HG03469 (cell line): ENCODE measurements around the gene EXOC2.

Source experiments
- ATAC-seq: cut with Tn5 transposase; IDR thresholded peaks from one replicate; pipeline ENCODE4 v1.9.1; 2021; ENCODE audit warnings: mild to moderate bottlenecking, moderate library complexity, moderate number of reproducible peaks; ENCODE audit not compliant: unreplicated experiment

The EXOC2 gene

DNA sequence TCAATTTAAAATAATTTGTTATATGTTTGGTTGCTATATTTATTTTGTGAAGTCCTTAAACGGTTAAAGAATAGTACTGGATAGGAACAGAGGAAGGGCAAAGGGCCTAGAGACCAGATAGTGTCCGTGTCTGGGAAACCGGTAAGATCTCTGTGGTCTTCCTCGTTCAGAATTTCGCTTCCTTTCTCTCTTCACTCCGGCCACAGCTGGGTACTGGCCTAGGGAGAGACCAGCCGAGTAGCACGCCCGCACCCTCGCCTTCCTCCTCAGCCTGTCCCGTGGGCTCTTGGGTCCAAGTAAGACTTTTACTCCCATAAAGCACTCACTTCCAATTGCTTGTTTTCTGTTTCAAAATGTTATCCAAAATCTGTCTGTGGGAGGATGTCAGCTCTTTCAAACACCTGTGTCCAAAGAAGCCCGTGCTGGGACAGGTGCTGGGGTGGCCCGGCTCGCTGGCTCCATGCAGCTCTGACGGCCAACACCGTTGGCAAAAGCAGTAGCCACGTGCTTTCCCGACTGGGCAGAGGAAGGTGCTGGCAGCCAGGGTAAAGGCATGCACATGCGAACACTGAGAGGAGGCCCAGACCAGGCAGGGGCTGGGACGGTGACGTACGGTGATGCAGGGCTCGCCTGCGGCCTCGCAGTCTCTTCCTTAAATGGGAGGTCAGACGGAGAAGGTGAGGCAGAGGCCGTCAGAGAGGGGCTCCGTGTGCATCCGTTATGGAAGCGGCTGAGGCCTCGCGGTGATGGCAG lies 189.2 kb downstream of the EXOC2 start:
- no peak for ATAC-seq

DNA sequence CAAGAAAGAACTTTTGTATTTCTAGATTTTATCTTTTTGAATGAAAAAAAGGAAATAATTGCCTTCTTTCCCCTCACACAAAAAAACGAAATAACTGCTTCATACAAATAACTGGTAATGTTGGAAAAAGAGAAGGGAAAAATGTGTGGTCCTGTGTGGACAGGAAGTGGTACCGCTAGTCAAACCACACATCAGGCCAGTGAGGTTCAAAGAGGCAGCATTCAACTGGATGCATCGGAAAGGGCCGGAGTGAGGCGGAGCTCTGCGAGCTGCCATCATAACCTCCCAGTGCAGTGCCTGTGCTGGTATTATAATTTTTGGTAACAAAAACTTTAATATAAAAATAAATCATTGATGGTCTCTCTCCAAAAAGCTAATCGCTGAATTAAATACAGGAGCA lies 190.2 kb downstream of the EXOC2 start:
- no peak for ATAC-seq

DNA sequence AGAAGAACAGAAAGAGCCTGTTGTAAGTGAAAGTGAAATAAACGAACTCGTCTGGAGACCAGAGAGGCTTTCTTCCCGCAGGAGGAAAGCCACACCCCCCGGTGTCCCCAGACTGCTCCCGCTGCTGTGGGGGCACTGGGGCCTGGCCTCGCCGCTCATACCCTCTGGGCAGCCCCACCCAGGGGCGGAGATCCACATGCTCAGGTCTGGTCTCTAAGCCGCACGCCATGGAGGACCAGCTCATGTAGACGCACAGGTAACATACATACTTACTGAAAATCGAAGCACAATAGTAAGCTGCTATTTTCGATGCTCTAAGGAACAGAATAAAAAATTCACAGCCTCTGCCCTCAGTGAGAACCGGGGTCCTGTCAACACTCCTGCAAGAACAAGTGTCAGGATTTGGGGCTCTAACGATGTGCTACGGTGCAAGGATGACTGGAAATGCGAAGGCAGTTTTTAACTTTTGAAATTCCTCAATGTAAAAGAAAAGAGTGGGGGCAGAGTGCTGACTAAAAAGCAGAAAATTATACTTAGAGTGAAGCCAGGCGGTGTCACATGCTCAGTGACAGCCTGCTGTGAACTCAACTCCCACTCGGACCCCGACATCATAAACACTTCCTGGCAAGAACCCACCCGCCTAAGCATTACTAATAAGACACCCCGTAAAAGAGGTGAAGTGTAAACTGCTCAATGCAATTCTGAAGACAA lies 190.9 kb downstream of the EXOC2 start:
- peak; percentile 26 for ATAC-seq

DNA sequence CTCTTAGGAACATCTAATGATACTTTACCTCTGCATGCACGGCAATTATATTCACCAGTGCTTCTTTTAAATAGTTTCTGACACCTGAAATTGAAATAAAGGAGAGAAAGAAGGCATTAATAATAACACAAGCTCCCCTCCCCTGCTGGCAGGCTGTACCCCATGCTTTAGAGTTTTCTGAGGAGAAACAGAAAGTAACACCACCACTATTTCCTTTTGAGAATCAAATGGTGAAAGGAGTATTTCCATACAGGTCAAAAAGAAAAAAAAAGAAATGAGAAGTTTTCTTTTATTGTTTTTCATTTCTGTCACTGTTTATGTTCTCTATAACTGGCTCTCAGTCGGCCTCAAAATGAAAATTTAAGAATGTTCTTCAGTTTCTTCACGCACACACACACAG lies 193.3 kb downstream of the EXOC2 start:
- no peak for ATAC-seq

DNA sequence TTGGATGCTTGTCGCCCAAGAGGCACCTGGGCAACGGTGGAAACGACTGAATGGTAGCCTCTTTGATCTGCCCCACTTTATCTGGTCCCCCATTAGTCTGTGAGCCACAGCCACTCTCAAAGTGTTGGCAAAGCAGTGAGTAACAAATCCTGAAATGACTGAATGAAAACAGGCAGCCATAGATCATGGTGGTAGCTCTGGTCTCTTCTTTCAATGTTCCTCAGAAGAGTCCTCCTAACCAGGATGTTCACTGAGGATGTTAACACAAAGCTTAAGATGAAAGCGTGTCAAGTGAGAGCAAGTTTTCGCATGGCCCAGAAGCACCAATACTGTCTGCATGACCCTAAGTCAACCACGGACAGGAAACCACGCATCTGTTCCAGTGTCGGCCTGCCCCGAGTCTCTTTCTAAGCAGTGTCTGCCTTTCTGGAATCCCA lies 194.1 kb downstream of the EXOC2 start:
- ATAC-seq: peak; percentile 40

DNA sequence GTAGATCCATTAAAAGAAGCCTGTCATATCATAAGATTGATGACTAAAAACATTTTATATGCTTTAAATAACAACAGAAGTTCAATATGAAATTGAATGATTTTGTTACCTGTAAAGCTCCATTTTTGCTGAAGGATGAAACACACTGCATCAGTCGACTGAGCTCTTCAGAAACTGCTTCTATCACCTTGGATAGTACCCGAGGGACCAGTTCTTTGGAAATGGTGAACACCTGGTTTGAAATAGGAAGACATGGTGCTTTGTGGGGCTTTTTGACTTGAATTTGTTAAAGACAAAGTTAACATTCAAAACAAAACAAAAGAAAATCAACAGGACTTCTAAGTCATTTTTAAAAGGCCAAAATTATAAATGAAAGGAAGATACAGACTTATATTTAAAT lies 195.7 kb downstream of the EXOC2 start:
- ATAC-seq: no peak

DNA sequence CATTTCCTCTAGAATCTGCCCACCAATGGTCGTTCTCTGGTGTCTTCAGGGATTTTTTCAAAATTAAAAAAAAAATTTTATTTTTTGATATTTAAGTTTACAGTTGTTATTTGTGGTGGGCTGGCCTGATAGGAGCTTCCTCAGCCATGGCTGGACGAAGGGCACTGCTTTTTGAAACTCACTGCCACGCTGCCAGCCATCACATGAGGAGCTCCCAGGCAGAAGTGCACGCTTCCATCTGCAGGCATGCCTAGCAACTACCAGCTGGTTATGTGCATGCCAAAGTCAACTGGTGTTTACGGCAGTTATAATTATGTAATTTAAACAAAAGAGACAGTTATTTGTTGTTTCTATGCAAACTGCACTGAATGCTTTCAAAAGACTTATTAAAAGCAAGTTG lies 196.3 kb downstream of the EXOC2 start:
- ATAC-seq: no peak

DNA sequence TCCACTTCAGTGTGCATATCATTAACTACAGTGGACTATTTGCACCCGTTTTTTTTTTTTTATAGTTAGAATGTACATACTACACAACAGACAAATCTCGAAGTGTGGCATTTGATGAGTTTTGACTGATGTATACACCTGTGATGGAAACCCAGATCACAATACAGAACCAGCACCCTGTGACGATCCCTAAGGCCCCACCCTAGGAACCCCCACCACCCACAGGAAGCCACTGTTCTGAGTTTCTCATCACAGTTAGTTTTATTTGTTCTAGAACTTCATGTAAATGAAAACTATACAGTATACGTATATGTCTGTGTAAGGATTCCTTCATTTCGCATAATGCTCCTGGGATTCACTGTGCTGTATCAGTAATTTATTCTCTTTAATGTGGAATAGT lies 198.5 kb downstream of the EXOC2 start:
- ATAC-seq: no peak

DNA sequence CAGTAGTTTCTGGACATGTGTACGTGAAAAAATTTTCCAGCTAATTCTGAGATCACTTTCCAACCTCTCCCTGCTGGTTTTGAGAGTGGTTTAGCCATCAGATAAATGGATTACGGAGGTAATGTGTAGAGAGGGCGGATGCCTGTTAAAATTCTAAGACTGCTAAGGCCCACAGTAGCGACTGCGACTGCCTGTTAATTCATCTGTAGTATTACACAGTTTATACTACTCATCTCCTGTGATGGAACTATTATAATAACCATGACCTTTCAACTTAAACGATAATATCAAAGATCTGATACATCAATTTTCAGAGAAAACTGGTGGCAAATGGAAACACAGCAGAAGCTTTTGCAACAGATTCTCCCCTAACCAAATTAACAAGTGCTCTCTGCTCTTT lies 199.1 kb downstream of the EXOC2 start:
- ATAC-seq: no peak

DNA sequence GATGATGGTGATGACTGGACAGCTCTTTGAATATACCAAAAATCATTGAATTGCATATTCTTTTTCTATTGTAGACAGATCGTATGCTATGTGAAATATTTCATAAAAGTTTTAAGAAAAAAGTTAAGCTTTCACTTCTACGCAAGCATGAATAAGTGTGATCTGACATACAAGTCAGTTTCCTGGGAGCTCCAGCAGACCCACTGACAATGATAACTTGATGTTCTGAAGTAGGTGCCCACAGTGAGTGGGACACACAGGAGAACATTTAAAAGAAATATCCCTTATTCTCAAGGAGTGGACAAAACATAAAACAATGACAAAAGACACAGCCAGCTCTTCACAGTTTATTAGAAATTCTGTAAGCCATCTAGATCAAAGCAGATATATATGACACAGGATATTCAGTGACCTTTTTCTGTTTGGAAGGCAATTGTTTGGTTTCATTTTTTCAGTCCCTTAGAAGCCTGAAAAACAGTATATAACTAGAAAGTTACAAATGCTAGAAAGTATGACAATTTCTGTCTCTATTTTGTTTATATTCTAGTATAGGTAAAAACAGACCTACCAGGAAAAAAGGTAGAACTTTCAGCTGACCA lies 200.0 kb downstream of the EXOC2 start:
- ATAC-seq: no peak

DNA sequence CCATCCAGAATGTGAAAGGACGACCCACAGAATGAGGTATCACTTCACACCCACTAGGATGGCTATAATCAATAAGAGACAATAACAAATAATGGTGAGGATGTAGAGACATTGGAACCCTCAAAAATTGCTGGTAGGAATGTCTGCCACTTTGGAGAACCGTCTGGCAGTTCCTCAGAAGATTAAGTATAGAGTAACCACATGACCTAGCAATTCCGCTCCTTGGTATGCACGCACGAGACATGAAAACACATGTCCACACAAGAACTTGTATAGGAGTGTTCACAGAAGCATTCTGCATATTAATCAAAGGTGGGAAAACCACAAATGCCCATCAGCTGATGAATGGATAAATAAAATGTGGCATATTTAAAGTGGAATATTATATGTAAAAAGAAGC lies 200.8 kb downstream of the EXOC2 start:
- ATAC-seq: no peak

DNA sequence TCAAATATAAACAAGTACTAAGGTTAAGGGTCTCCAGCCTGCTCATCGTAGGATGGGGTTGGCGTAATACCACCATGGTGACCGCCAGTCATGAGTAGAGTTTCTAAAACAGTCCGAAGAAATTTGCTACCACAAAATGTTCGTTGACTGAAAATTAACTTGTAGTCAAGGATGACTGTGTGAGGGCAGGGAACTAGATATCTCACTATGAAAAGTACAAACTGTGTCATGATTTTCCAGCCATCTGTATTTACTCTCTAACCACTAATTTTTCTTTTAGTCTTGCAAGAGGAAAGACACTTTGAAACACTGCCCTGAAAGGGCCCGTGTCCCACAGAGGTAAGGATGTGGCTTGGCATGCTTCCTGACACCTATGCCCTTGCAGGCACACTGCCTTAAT lies 201.7 kb downstream of the EXOC2 start:
- no peak for ATAC-seq

DNA sequence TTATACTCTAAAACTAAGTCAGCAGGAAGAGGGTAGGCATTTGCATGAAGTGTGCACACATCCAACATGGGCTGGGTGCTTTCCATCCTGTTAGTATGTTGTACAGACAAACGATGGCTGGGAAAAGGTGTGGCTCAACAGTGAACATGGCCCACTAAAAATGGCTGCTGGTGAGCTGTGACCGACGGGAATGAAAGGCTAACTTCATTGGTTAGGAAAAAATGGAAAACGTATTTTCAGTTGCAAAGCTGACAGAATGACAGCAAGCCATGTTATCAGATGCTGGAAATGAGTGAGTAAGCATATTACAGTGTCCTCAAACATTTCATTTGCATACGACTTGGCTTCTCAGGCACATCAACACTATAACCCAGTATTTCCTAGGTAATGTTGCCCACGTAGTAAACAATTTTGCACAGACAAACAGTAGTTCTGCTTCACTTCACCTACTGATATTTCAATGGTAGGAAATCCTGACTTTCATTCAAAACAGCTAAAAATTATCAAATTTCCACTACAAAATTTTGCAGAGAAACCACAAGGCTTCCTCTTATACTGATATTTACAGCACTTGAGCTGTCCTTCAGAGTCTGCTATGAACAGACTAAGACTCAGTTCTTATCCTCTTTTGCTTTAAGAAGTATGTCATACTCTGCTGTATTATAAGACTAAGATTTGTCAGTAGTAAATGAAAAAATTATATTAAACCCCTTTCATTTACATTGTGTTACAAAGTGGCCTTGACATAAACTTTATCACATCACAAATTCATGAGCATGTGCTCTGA lies 202.5 kb downstream of the EXOC2 start:
- ATAC-seq: peak; percentile 46

DNA sequence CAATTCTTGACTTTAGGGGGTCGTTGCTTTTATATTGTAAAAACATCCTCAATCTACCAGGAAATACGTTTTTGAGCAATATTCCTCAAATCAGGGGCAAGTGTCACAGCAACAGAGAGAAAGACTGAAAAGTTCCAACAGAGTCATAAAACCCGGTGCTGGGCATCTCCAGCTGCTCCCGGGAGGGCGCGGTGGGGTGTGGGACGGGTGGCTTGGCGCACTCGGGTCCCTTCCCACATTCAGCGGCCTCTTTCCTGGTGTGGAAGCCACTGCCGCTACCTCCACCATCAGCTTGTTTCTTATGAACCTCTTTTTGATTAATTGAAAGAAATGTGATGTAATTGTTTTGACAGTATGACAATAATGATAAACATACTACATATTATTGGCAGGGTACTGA lies 203.2 kb downstream of the EXOC2 start:
- ATAC-seq: no peak

DNA sequence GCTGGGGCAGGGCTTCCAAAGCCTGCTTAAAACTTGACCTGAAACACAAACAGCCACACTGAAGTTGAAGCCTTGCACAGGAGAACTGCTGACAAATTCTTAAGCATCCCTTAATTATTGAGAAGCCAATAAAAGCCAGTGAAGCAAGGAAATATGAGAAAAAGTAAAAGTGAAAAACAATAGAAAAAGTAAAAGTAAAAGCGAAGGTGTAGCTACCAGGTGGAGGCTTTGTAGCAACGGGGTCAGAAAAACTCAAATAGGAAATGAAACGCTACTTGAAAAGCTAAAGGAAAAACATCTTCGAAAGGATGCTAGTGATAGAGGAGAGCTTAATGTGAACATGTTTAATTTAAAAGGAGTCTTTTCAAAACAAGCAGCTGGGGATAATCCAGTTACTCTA lies 203.9 kb downstream of the EXOC2 start:
- ATAC-seq: no peak

DNA sequence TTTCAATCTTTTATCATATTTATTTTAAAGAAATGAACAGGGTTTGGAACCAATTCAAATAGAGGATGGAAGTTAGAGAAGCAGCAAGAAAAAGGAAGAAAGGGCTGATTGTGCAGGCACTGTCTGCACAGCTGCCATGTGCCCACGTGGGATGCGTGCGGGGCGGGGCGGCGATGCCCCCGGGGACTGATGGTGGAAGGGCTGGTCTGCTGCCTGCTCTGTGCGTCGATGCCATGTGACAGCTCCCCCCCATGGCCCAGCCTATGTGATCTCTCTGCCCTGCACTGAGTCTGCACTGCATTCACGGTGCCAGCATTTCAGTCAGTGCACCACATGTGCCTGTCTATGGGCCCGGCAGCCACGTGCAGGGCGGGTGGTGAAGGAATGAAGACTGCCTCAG lies 205.0 kb downstream of the EXOC2 start:
- ATAC-seq: no peak

DNA sequence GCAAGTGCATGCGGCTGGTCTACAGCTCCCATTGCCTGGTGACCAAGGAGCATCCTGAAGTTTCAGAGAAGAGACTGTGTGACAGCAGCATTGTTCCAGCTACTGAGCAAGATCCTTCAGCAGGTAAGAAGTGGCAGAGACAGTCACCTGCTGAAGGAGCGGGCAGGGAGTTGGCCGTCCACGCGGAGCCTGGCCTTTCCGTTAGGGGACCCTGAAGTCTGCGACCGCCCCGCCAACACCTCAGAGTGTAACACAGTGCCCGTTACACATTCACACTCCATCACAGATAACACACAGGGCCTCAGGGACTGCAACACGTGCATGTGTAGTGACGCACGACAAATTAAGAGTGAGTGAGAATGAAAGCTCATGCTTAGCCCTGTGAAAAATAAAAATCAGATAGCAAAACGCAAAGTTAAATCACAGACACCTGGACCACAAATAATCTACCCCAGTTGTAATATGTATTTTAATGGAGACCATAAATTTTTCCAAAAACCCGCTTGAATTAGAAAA lies 207.2 kb downstream of the EXOC2 start:
- ATAC-seq: no peak

DNA sequence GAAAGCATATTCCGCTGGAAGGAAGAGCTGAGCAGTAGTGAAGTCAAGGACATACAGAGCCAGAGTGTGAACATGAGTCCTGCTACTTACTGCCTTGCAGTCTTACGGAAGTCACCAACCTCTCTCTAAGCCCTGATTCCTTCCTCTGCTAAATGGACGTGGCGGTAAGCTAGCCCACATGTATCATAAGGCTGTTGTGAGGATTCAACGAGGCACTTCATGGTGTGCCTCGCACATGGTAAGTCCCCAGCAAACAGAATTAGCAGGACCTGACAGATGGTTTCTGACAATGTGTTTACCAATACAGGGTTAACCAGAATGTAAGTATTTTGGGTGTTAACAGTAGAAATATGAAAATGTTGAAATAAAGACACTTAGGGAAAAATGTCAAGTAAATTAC lies 208.2 kb downstream of the EXOC2 start:
- ATAC-seq: no peak

DNA sequence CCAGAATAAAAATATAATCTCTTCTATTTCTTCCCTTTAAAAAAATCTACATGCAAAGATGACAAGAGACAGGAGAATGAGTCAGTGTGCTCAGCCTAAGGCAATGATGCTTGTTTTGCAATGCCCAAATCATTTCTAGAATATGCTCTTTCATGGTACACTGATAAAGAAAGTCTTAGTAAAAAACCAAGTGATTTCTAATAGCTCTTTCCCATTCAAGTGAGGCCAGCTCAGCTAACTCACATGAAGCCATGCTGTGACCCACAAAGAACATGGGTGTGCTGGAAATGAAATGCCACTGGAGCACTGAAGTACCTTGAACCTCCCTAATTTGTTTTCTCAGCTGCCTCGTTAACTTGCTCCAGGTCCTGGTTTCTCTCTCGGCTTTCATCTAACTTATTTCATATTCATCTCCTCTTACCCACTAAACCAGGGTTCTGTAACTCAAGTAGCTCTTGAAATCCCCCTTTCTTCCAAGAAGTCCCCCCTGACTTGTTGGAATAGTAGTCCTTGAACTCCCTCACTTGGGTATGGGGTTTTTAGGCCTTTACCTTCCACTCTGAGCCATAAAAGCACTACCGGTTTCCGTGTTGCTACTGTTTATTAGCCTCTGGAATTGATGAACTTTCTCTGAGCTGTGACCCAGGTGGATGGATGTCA lies 208.7 kb downstream of the EXOC2 start:
- no peak for ATAC-seq

DNA sequence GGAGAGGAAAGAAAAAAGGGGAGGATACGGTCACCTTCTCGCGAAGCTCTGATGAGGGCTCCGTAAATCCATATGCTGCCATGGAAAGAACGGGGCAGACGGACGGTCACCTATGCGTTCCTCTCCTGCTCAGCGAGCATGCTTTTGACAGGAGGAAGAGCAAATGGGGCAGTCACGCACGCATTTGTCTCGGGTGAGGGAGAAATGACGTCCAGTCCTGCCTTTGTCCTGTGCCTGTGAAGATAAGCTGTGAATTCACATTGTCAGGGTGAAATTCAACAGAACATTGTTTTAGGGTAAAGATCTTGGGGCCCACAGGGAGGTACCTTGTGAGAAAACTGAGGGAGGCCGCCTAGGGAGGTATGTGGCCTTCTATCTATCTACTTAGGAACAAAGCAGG lies 217.6 kb downstream of the EXOC2 start:
- ATAC-seq: no peak
